Ramos (cell line): ENCODE results near the gene IFNA16.
"Not testable (repeated sequence)": the region's sequence is repeated elsewhere in the genome, so short reads cannot be mapped to it uniquely, and the experiment has no call there.

Experiments used
- in situ Hi-C: fragments of 300-500 bp; cut with MboI; formaldehyde crosslinking; loops from one replicate; pipeline ENCODE4 v1.14.3; 2022; ENCODE audit warnings: low sequenced_read_pairs; ENCODE audit not compliant: unreplicated experiment

IFNA16 gene

GRCh38 chr9:21217211-21217610 lies at the start of gene IFNA16:
TSS of gene IFNA16 (minus strand) at chr9:21217311. CDS start at chr9:21217305, 6 bp downstream.
- in situ Hi-C loops = not testable (repeated sequence)

- in situ Hi-C loops = no loop called here
Measured at GRCh38 chr9:21265421-21266189, 48.5 kb upstream of the IFNA16 start.

GRCh38 chr9:21255538-21256212 lies 38.6 kb upstream of the IFNA16 start:
- in situ Hi-C loops = no loop called here

GRCh38 chr9:21252721-21253547 lies 35.8 kb upstream of the IFNA16 start:
- in situ Hi-C loops = no loop called here

GRCh38 chr9:21251638-21252037 lies 34.5 kb upstream of the IFNA16 start:
- in situ Hi-C loops = no loop called here

- in situ Hi-C loops = no loop called here
Measured at GRCh38 chr9:21251190-21251589, 34.1 kb upstream of the IFNA16 start.

GRCh38 chr9:21244836-21245235 lies 27.7 kb upstream of the IFNA16 start:
- in situ Hi-C loops = no loop called here

- in situ Hi-C loops = no loop called here
Measured at GRCh38 chr9:21239911-21240310, 22.8 kb upstream of the IFNA16 start, which contains the start of gene IFNA14. TSS of gene IFNA14 (minus strand) at chr9:21240005. CDS start at chr9:21239935, 70 bp downstream.

GRCh38 chr9:21236360-21236714 lies 19.2 kb upstream of the IFNA16 start:
- in situ Hi-C loops = not testable (repeated sequence)

- in situ Hi-C loops = not testable (repeated sequence)
Measured at GRCh38 chr9:21235468-21236359, 18.6 kb upstream of the IFNA16 start.

- in situ Hi-C loops = no loop called here
Measured at GRCh38 chr9:21234153-21234687, 17.1 kb upstream of the IFNA16 start.

- in situ Hi-C loops = no loop called here
Measured at GRCh38 chr9:21233258-21233657, 16.1 kb upstream of the IFNA16 start.

GRCh38 chr9:21228122-21228521 lies 11.0 kb upstream of the IFNA16 start, which contains the start of gene IFNA17:
TSS of gene IFNA17 (minus strand) at chr9:21228222. CDS start at chr9:21228173, 49 bp downstream.
- in situ Hi-C loops = no loop called here

GRCh38 chr9:21213411-21214326 lies 3.4 kb downstream of the IFNA16 start:
- in situ Hi-C loops = not testable (repeated sequence)

GRCh38 chr9:21212160-21212559 lies 5.0 kb downstream of the IFNA16 start:
- in situ Hi-C loops = not testable (repeated sequence)

GRCh38 chr9:21210782-21211181 lies 6.3 kb downstream of the IFNA16 start:
- in situ Hi-C loops = not testable (repeated sequence)

- in situ Hi-C loops = no loop called here
Measured at GRCh38 chr9:21210311-21210710, 6.8 kb downstream of the IFNA16 start.

- in situ Hi-C loops = not testable (repeated sequence)
Measured at GRCh38 chr9:21207043-21207442, 10.1 kb downstream of the IFNA16 start, which contains the start of gene IFNA10. TSS of gene IFNA10 (minus strand) at chr9:21207143. CDS start at chr9:21207097, 46 bp downstream.
